ENCODE data around the gene HNF4A. TPM values are rescaled to one million over a fixed set of nuclear protein-coding genes. Genes with fewer than 3 reads are reported as not detected.

Gene HNF4A
- polyA plus RNA-seq, 1 experiment, result not detected

DNA sequence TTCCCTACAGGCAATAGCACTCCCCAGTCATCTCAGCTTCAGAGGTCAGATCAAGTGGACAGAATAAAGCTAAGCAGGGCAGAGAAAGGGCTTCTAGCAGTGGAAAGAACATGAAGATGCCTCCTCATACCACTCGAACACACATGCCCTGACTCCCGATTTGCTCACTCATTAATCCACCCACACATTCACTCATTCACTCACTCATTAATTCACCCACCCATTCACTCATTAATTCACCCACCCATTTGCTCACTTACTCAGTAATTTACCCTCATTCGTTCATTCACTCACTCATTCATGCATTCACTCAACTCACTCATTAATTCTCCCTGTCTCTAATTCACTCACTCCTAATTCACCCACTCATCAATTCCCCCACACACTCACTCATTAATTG is 43.9 kb downstream of the HNF4A start:
- Histone ChIP-seq H3K27ac (ENCODE audit: low read depth, low read length) (no peak overlapping the region), H3K4me3 (ENCODE audit: low read depth, low read length) (no peak overlapping the region), H3K9me3 (ENCODE audit: control insufficient read depth, insufficient read depth, low read length) (no peaks in the 10 kb centered on the region), H3K27me3 (ENCODE audit: control insufficient read depth, insufficient read depth, low read length) (peaks cover 14% of the 10 kb centered on the region)
- POLR2A ChIA-PET, result no interaction called here
- TF ChIP-seq, protein P1, sequence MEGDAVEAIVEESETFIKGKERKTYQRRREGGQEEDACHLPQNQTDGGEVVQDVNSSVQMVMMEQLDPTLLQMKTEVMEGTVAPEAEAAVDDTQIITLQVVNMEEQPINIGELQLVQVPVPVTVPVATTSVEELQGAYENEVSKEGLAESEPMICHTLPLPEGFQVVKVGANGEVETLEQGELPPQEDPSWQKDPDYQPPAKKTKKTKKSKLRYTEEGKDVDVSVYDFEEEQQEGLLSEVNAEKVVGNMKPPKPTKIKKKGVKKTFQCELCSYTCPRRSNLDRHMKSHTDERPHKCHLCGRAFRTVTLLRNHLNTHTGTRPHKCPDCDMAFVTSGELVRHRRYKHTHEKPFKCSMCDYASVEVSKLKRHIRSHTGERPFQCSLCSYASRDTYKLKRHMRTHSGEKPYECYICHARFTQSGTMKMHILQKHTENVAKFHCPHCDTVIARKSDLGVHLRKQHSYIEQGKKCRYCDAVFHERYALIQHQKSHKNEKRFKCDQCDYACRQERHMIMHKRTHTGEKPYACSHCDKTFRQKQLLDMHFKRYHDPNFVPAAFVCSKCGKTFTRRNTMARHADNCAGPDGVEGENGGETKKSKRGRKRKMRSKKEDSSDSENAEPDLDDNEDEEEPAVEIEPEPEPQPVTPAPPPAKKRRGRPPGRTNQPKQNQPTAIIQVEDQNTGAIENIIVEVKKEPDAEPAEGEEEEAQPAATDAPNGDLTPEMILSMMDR (IDR thresholded peaks at IDR 0.05; ENCODE audit: low read depth, low read length), result no peak
- no peak for DNase-seq (ENCODE audit: low read depth, low spot score)
- CTCF ChIA-PET, result interaction anchor here (0.6 to 1.1 kb wide), 2 partner anchors 10 to 182 kb away, joined by 3 read pairs; no protein-coding TSS in a partner anchor

DNA sequence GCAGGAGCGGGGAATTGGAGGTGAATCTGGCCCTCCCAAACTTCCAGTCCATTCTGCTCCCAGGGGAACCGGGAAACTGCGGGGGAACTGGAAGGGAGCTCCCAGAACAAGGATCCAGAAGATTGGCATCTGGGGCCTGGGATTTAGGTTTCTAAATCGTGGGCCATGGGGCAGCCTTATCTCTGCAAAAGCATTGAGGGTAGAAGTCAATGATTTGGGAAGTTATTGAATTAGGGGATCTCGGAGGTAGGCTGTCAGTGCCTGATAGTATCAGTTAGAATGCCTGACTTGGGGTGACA is 45.1 kb downstream of the HNF4A start:
- no peak overlapping the region for H3K27ac ChIP-seq (ENCODE audit: low read depth, low read length)
- no peak for DNase-seq (ENCODE audit: low read depth, low spot score)
- peaks cover 11% of the 10 kb centered on the region for H3K27me3 ChIP-seq (ENCODE audit: control insufficient read depth, insufficient read depth, low read length)
- no peaks in the 10 kb centered on the region; the same call in 1 of the 2 replicates for H3K9me3 ChIP-seq (ENCODE audit: control insufficient read depth, insufficient read depth, low read length)
- no peak overlapping the region for H3K4me3 ChIP-seq (ENCODE audit: low read depth, low read length)
- ChIA-PET CTCF (no interaction called here), POLR2A (interaction anchor here (0.7 kb wide), 1 partner anchor 245 kb away, joined by 3 read pairs; no protein-coding TSS in a partner anchor)
- TF ChIP-seq, protein P1 (IDR thresholded peaks at IDR 0.05; ENCODE audit: low read depth, low read length), result no peak

DNA sequence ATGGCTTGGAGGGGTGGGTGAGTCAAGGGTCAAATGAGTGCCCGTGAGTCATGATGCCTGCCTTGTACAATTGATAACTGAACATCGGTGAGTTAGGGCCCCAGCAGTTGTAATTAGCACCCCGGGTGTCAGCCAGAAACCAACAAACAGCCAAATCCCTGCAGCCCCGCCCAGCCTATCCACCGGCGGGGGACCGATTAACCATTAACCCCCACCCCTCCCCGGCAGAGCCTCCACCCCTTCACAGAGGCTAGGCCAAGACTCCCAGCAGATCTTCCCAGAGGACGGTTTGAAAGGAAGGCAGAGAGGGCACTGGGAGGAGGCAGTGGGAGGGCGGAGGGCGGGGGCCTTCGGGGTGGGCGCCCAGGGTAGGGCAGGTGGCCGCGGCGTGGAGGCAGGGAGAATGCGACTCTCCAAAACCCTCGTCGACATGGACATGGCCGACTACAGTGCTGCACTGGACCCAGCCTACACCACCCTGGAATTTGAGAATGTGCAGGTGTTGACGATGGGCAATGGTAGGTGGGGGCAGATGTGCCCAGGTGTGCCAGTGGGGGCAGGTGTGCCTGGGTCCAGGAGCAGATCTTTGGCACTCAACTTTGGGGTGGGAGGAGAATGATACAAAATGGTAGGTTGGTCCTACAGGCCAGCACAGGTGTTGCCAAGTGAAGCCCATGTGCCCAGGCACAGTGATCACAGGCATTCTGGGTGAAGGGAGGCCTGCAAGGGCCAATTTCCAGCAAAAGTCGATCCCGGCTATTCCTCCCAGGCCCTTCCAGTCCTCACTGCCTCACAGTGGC is 45.7 kb downstream of the HNF4A start:
- H3K27me3 ChIP-seq (ENCODE audit: control insufficient read depth, insufficient read depth, low read length), result peaks cover 11% of the 10 kb centered on the region
- POLR2A ChIA-PET, result interaction anchor here (0.7 kb wide), 1 partner anchor 245 kb away, joined by 3 read pairs; no protein-coding TSS in a partner anchor
- no peaks in the 10 kb centered on the region; the same call in 1 of the 2 replicates for H3K9me3 ChIP-seq (ENCODE audit: control insufficient read depth, insufficient read depth, low read length)
- no peak overlapping the region for H3K27ac ChIP-seq (ENCODE audit: low read depth, low read length)
- no peak for DNase-seq (ENCODE audit: low read depth, low spot score)
- CTCF ChIA-PET, result no interaction called here
- no peak overlapping the region for H3K4me3 ChIP-seq (ENCODE audit: low read depth, low read length)
- TF ChIP-seq, protein P1 (IDR thresholded peaks at IDR 0.05; ENCODE audit: low read depth, low read length), result no peak

DNA sequence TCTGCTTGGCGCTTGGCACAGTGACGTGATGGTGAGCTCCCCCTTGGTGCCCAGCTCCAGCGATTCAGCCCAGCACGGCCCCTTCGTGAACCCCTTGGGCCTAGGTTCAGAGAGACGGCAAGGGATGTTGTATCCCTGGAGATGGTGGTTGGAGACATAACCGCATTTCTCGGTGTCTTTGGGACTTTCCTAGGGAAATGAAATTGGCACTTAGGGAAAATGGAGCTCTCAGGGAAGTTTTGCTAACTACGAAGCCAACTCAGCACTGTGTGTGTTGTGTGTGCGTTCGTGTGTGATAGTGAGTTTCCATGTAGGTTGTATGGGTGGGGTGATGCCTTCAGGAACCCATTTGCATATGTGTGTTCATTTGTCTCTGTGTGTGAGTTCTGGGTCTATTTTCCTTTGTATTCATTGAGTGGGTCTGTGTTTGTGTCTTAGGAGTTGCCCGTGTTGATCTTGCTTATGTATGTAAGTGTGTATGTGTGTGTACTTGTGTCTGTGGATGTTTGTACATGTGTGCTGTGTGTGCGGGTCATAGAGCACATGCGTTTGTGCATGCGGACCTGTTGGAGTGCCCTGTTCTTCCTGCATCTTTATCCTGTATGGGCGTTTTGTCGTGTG is 46.4 kb downstream of the HNF4A start:
- Histone ChIP-seq H3K4me3 (ENCODE audit: low read depth, low read length) (no peak overlapping the region), H3K27me3 (ENCODE audit: control insufficient read depth, insufficient read depth, low read length) (peaks cover 11% of the 10 kb centered on the region), H3K27ac (ENCODE audit: low read depth, low read length) (no peak overlapping the region), H3K9me3 (ENCODE audit: control insufficient read depth, insufficient read depth, low read length) (no peaks in the 10 kb centered on the region; the same call in 1 of the 2 replicates)
- POLR2A ChIA-PET, result no interaction called here
- CTCF ChIA-PET, result no interaction called here
- DNase-seq (ENCODE audit: low read depth, low spot score), result no peak
- TF ChIP-seq, protein P1 (IDR thresholded peaks at IDR 0.05; ENCODE audit: low read depth, low read length), result no peak

Measured in AG04450 (cell line).